H1 (cell line): Measurements from ENCODE around the gene ZNF548. TPM values are rescaled to one million over a fixed set of nuclear protein-coding genes. Genes with fewer than 3 reads are reported as not detected.

ENCODE experiments used
- CTCF ChIA-PET: fragments of 300-600 bp; sonication (Branson Sonifier 250); formaldehyde crosslinking; loops from one replicate; lab custom pipeline; 2021; ENCODE audit not compliant: partially characterized antibody; lab: Charles Lee
- POLR2A ChIA-PET: fragments of 300-600 bp; sonication (Branson Sonifier 250); formaldehyde crosslinking; loops from one replicate; lab custom pipeline; 2021; ENCODE audit warnings: inconsistent platforms; ENCODE audit not compliant: partially characterized antibody; lab: Charles Lee
- DNase-seq, 2 experiments: peaks; one replicate each; pipeline versions ENCODE4 v3.0.0 to v3.0.0-alpha.2; 2010 to 2022; ENCODE audit warnings: low spot score in 2 of 2, low read depth in 1 of 2, mixed read lengths in 1 of 2
- FAIRE-seq: peaks from 2 replicates; lab custom pipeline; 2011; peaks lifted over from hg19 to GRCh38; lab: Jason Lieb, UNC
- H2AFZ ChIP-seq: 2 replicates; pipeline ENCODE4 v1.8.1; 2012; ENCODE audit warnings: low read length, inconsistent platforms
- H2AK5ac ChIP-seq: 2 replicates; pipeline ENCODE4 v1.6.1; 2013; ENCODE audit warnings: low read depth, low read length
- H2BK120ac ChIP-seq: replicated peaks from 2 replicates; pipeline ENCODE3; 2013; ENCODE audit warnings: low read depth, low read length, inconsistent platforms
- H2BK12ac ChIP-seq: 2 replicates; pipeline ENCODE4 v1.6.1; 2013; ENCODE audit warnings: low read depth, low read length
- H2BK15ac ChIP-seq: 2 replicates; pipeline ENCODE4 v1.6.1; 2013; ENCODE audit warnings: low read length
- H2BK20ac ChIP-seq: 2 replicates; pipeline ENCODE4 v1.6.1; 2013; ENCODE audit warnings: low read length
- H2BK5ac ChIP-seq: 2 replicates; pipeline ENCODE4 v1.6.1; 2013; ENCODE audit warnings: low read depth, low read length
- H3K14ac ChIP-seq: 2 replicates; pipeline ENCODE4 v1.6.1; 2013; ENCODE audit warnings: inconsistent platforms; ENCODE audit not compliant: insufficient read length
- H3K18ac ChIP-seq: 2 replicates; pipeline ENCODE4 v1.6.1; 2013; ENCODE audit warnings: low read length; ENCODE audit errors: extremely low read depth
- H3K23ac ChIP-seq: 2 replicates; pipeline ENCODE4 v1.6.1; 2013; ENCODE audit warnings: inconsistent platforms; ENCODE audit not compliant: insufficient read length
- H3K23me2 ChIP-seq: 2 replicates; pipeline ENCODE4 v1.6.1; 2013; ENCODE audit warnings: low read depth, low read length
- H3K27ac ChIP-seq: 2 replicates; pipeline ENCODE4 v1.6.1; 2011; ENCODE audit warnings: low read depth, low read length, inconsistent platforms
- H3K27me3 ChIP-seq, 4 experiments: replicated peaks in 1 of 4; 1 replicate in 1 of 4; 2 replicates in 3 of 4; pipeline versions ENCODE4 v1.6.1 to v1.8.1; 2011 to 2013; ENCODE audit warnings: low read length in 3 of 4, mild to moderate bottlenecking in 3 of 4, inconsistent platforms in 2 of 4, mixed read lengths in 2 of 4, moderate library complexity in 1 of 4; ENCODE audit not compliant: control insufficient read depth in 3 of 4, insufficient read depth in 3 of 4; ENCODE audit errors: extremely low read depth in 1 of 4
- H3K36me3 ChIP-seq, 4 experiments: 2 replicates each; pipeline versions ENCODE4 v1.6.1 to v1.8.1; 2011 to 2013; ENCODE audit warnings: mild to moderate bottlenecking in 4 of 4, low read length in 3 of 4, moderate library complexity in 2 of 4, control low read depth in 1 of 4, inconsistent platforms in 1 of 4; ENCODE audit not compliant: insufficient read depth in 4 of 4, control insufficient read depth in 2 of 4
- H3K4ac ChIP-seq: replicated peaks from 2 replicates; pipeline ENCODE3; 2013; ENCODE audit warnings: low read length, low read depth, mixed read lengths, inconsistent platforms; ENCODE audit not compliant: insufficient read length
- H3K4me1 ChIP-seq, 4 experiments: replicated peaks in 1 of 4; 1 replicate in 1 of 4; 2 replicates in 3 of 4; pipeline versions ENCODE4 v1.6.1 to v1.8.1; 2011 to 2013; ENCODE audit warnings: low read length in 3 of 4, inconsistent platforms in 2 of 4, mixed read lengths in 1 of 4; ENCODE audit not compliant: insufficient read depth in 4 of 4, control insufficient read depth in 3 of 4
- H3K4me2 ChIP-seq, 2 experiments: 2 replicates each; pipeline versions ENCODE4 v1.6.1 to v1.8.1; 2011 to 2013; ENCODE audit warnings: low read depth in 2 of 2, low read length in 2 of 2, control low read depth in 1 of 2, inconsistent platforms in 1 of 2, mild to moderate bottlenecking in 1 of 2; ENCODE audit not compliant: insufficient read depth in 1 of 2
- H3K4me3 ChIP-seq, 4 experiments: fragments of 200-600, 300-600 bp in 1 of 4; sonication (generic), shearing (Covaris generic), sonication (Bioruptor Twin) in 1 of 4; 2 replicates each; pipeline versions ENCODE4 v1.5.1 to v1.8.1; 2011 to 2016; ENCODE audit warnings: low read length in 4 of 4, low read depth in 3 of 4, control low read depth in 2 of 4, inconsistent platforms in 2 of 4, mild to moderate bottlenecking in 2 of 4, mixed read lengths in 1 of 4, moderate library complexity in 1 of 4; ENCODE audit not compliant: insufficient read depth in 2 of 4; ENCODE audit errors: extremely low read depth in 1 of 4
- H3K56ac ChIP-seq: replicated peaks from 2 replicates; pipeline ENCODE3; 2013; ENCODE audit warnings: low read depth, mild to moderate bottlenecking, mixed read lengths, low read length, inconsistent platforms; ENCODE audit not compliant: insufficient read length
- H3K79me1 ChIP-seq: 2 replicates; pipeline ENCODE4 v1.6.1; 2013; ENCODE audit warnings: low read depth, low read length, control low read depth
- H3K79me2 ChIP-seq, 2 experiments: 2 replicates each; pipeline versions ENCODE4 v1.6.1 to v1.8.1; 2012 to 2013; ENCODE audit warnings: low read length in 2 of 2, mild to moderate bottlenecking in 2 of 2, inconsistent platforms in 1 of 2; ENCODE audit not compliant: insufficient read depth in 2 of 2, control insufficient read depth in 1 of 2
- H3K9ac ChIP-seq, 4 experiments: replicated peaks in 1 of 4; 1 replicate in 1 of 4; 2 replicates in 3 of 4; pipeline versions ENCODE4 v1.6.1 to v1.8.1; 2011 to 2013; ENCODE audit warnings: low read depth in 3 of 4, low read length in 3 of 4, control low read depth in 2 of 4, mild to moderate bottlenecking in 2 of 4, moderate library complexity in 2 of 4, inconsistent platforms in 1 of 4; ENCODE audit errors: extremely low read depth in 1 of 4
- H3K9me3 ChIP-seq, 2 experiments: 2 replicates each; pipeline versions ENCODE4 v1.6.1 to v1.8.1; 2012 to 2013; ENCODE audit warnings: mild to moderate bottlenecking in 2 of 2, moderate library complexity in 2 of 2, control low read depth in 1 of 2, inconsistent platforms in 1 of 2, low read depth in 1 of 2, low read length in 1 of 2, mixed read lengths in 1 of 2; ENCODE audit not compliant: insufficient read depth in 2 of 2
- H4K20me1 ChIP-seq, 2 experiments: replicated peaks in 1 of 2; 2 replicates each; pipeline versions ENCODE3 to v1.8.1; 2011 to 2013; ENCODE audit warnings: inconsistent platforms in 2 of 2, low read length in 2 of 2, mild to moderate bottlenecking in 1 of 2; ENCODE audit not compliant: insufficient read depth in 2 of 2, control insufficient read depth in 1 of 2
- H4K5ac ChIP-seq: 2 replicates; pipeline ENCODE4 v1.6.1; 2013; ENCODE audit warnings: low read length, low read depth, mixed read lengths, inconsistent platforms; ENCODE audit not compliant: insufficient read length
- H4K8ac ChIP-seq: 2 replicates; pipeline ENCODE4 v1.8.0; 2013; ENCODE audit warnings: mild to moderate bottlenecking, moderate library complexity, low read length, inconsistent platforms; ENCODE audit not compliant: insufficient read depth; ENCODE audit errors: extremely low read depth
- H4K91ac ChIP-seq: replicated peaks from 2 replicates; pipeline ENCODE3; 2013; ENCODE audit warnings: low read length, mixed read lengths, inconsistent platforms; ENCODE audit not compliant: insufficient read length
- CBX5 ChIP-seq: fragments of 300-800, 300-1000 bp; sonication (generic); IDR thresholded peaks from 2 replicates; pipeline ENCODE4 v1.7.1; 2016; ENCODE audit warnings: antibody characterized with exemption, low read length, low read depth
- CBX8 ChIP-seq: fragments of 300-800, 300-1000 bp; sonication (generic); IDR thresholded peaks from 2 replicates; pipeline ENCODE4 v1.7.1; 2016; ENCODE audit warnings: low read depth, low read length, borderline replicate concordance
- CHD1 ChIP-seq: IDR thresholded peaks from 2 replicates; pipeline ENCODE4 v1.6.1; 2012; ENCODE audit warnings: low read depth, low read length, improper control_type of control experiment
- EP300 ChIP-seq, 2 experiments: IDR thresholded peaks; 1 replicate in 1 of 2; 2 replicates in 1 of 2; pipeline ENCODE4 v1.6.1; 2011 to 2012; ENCODE audit warnings: low read depth in 2 of 2, low read length in 2 of 2, mild to moderate bottlenecking in 2 of 2, borderline replicate concordance in 1 of 2, inconsistent platforms in 1 of 2, moderate library complexity in 1 of 2
- HDAC2 ChIP-seq, 2 experiments: fragments of 300-600 bp in 1 of 2; sonication (generic) in 1 of 2; IDR thresholded peaks; 2 replicates each; pipeline ENCODE4 v1.6.1; 2011 to 2012; ENCODE audit warnings: low read depth in 2 of 2, low read length in 2 of 2, mild to moderate bottlenecking in 2 of 2, moderate library complexity in 2 of 2, borderline replicate concordance in 1 of 2, inconsistent platforms in 1 of 2
- NANOG ChIP-seq: IDR thresholded peaks from 2 replicates; pipeline ENCODE4 v1.6.1; 2011; ENCODE audit warnings: low read length, low read depth, mild to moderate bottlenecking, inconsistent platforms; ENCODE audit not compliant: insufficient read depth, poor library complexity, severe bottlenecking
- NRF1 ChIP-seq: IDR thresholded peaks from 2 replicates; pipeline ENCODE4 v1.6.1; 2011; ENCODE audit warnings: mild to moderate bottlenecking, low read depth, low read length, improper control_type of control experiment
- PHF8 ChIP-seq: fragments of 200-600 bp; sonication (generic); conservative IDR thresholded peaks from 2 replicates; pipeline ENCODE4 v1.7.1; 2012; ENCODE audit warnings: low read depth, mild to moderate bottlenecking, inconsistent platforms, low read length, moderate library complexity
- SIX5 ChIP-seq: IDR thresholded peaks from 2 replicates; pipeline ENCODE4 v1.6.1; 2011; ENCODE audit warnings: mild to moderate bottlenecking, low read depth, low read length
- SP4 ChIP-seq: IDR thresholded peaks from 2 replicates; pipeline ENCODE4 v1.6.1; 2012; ENCODE audit warnings: low read length, inconsistent platforms
- TAF1 ChIP-seq: IDR thresholded peaks from 2 replicates; pipeline ENCODE4 v1.6.1; 2011; ENCODE audit warnings: mild to moderate bottlenecking, low read depth, low read length
- WGBS, 2 experiments: shearing (Covaris generic) in 1 of 2; methylation state at CpG; one replicate each; pipeline versions ENCODE4 v1.1.6 to v1.1.7; 2013 to 2015; ENCODE audit warnings: low lambda C conversion rate in 2 of 2, mixed read lengths in 2 of 2, inconsistent platforms in 1 of 2, low coverage in 1 of 2, missing lambda C conversion rate in 1 of 2; ENCODE audit not compliant: insufficient replicate concordance in 2 of 2, insufficient coverage in 1 of 2, insufficient read length in 1 of 2; ENCODE audit errors: extremely low coverage in 1 of 2, missing lambda C conversion rate in 1 of 2; 5-methylcytosine and 5-hydroxymethylcytosine counted together
- polyA plus RNA-seq, 7 experiments: library from polyadenylated mRNA; depleted of rRNA in 3 of 7; stranded (reverse) in 5 of 7; unstranded in 2 of 7; fragments of >200 nt in 5 of 7; fragments of 200-250 nt in 2 of 7; gene quantifications; 1 replicate in 5 of 7; 2 replicates in 1 of 7; 4 replicates in 1 of 7; pipeline versions ENCODE4 v1.2.1 to v1.2.3, GENCODE V29; 2011 to 2013; ENCODE audit warnings: missing spikeins in 2 of 7, mixed read lengths in 2 of 7
- total RNA-seq: library from RNA; stranded (reverse); fragmentation: NEBNext Ultra II Directional; extraction: Animal tissue kit (Norgen Biotek cat#: 25700); gene quantifications from 2 replicates; pipeline ENCODE4 v1.2.1, GENCODE V29; 2021

The ZNF548 gene
- total and polyA plus RNA-seq, 2 of the 8 experiments (the other 6 are each of a cell fraction or from before 2014, with no cell fraction given), result 7.4 to 9.9 TPM

DNA sequence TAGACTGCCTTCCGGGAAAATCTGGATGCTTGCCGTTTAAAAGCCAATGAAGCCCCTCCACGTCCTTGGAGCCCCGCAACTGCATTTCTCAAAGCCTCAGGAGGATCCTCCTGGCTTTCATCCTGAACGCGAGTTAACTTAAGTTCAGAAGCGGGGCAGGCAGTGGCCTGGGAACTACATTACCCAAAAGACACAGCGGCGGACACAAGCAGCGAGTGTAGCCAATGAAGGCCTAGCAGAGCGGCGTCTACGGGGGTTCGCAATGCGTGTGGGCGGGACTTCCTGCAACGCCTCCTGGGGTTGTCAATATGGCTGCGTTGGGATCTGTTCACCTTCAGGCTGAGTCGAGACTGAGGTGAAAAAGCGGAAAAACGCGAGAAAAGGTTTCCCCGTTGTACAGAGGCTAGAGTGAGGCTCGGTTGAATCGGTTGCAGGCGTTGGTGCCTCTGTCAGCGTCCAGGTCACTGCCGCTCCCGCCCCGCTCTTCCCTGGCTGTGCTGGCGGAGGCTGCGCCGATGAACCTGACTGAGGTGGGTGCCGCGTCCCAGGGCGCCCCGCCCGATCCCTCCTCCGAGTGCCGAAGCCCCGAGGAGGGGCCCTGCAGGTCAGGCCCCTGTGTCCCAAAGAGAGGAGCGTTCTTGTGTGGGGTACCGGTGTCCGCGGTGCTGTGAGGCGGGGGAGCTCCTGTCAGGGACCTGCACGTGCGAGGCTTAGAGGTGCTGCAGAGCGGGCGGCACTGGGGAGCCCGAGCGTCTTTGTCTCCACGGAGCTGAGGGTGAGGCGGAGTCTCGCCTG, 21.4 kb downstream of the ZNF548 start, which contains the start of gene ZNF17:
Gene ZNF17 (plus strand): TSS at position 285 of the 795 bp plus-strand sequence. CDS start 2,455 bp downstream, outside the sequence.
- Histone ChIP-seq H3K18ac (peak within 1 kb of the TSS; percentile 48; the same call in 1 of the 2 replicates), H3K4ac (no peak within 1 kb of the TSS), H2BK5ac (no peak within 1 kb of the TSS), H3K9me3 (no peaks in the 10 kb centered on the region), H3K4me2 (peak within 1 kb of the TSS; percentile 56 to 75), H2AFZ (peak within 1 kb of the TSS; percentile 98), H2AK5ac (no peak within 1 kb of the TSS), H4K5ac (no peak within 1 kb of the TSS), H3K9ac (peak within 1 kb of the TSS; percentile 55 to 86 (median 70)), H3K4me1 (no peaks in the 10 kb centered on the region; a peak in 1 of 7 replicates), H2BK12ac (no peak within 1 kb of the TSS; the same call in 1 of the 2 replicates), H3K23me2 (peaks cover 8% of the 10 kb centered on the region; the same call in 1 of the 2 replicates), H2BK20ac (no peak within 1 kb of the TSS), H4K20me1 (peaks cover 0 to 3% of the 10 kb centered on the region in 2 experiments), H3K27ac (no peak within 1 kb of the TSS), H2BK120ac (no peak within 1 kb of the TSS), H3K79me1 (peaks cover 7% of the 10 kb centered on the region), H4K91ac (no peak within 1 kb of the TSS), H3K4me3 (peak within 1 kb of the TSS; percentile 69 to 97 (median 92)), H2BK15ac (no peak within 1 kb of the TSS), H4K8ac (peak within 1 kb of the TSS; percentile 96), H3K56ac (peak within 1 kb of the TSS; percentile 25), H3K23ac (no peak within 1 kb of the TSS), H3K36me3 (no peaks in the 10 kb centered on the region; a peak in 2 of 8 replicates), H3K79me2 (peaks cover 0 to 18% of the 10 kb centered on the region in 2 experiments; a peak in 2 of 4 replicates), H3K27me3 (no peaks in the 10 kb centered on the region; a peak in 1 of 7 replicates), H3K14ac (no peak within 1 kb of the TSS)
- FAIRE-seq (peak; percentile 99), DNase-seq (peak in 1 of 2 experiments; percentile 87)
- CTCF ChIA-PET, result interaction anchor here (0.7 kb wide), 1 partner anchor 71 kb away, joined by 3 read pairs; no protein-coding TSS in a partner anchor
- 3% methylated on average over 55 of the region's 55 CpGs; no CpG with 5 or more reads in 1 of the 2 experiments for WGBS, 2 experiments
- POLR2A ChIA-PET, result interaction anchor here (0.6 to 4.0 kb wide), 4 partner anchors 8 to 297 kb away, joined by 3 to 24 read pairs (median 6); partner anchors contain the start of gene ZNF749
- TF ChIP-seq CBX8 (no peak), NANOG (no peak), SP4 (no peak), TAF1 (peak; percentile 72), CBX5 (no peak), SIX5 (peak; percentile 78), NRF1 (no peak), HDAC2 (IDR thresholded peaks at IDR 0.05; ENCODE audit: borderline replicate concordance in 1 of 2, low read depth in 2 of 2, low read length in 2 of 2) (peak in 1 of 2 experiments; percentile 91; a peak in 1 of 4 replicates), EP300 (IDR thresholded peaks at IDR 0.05; ENCODE audit: borderline replicate concordance in 1 of 2, low read depth in 2 of 2, low read length in 2 of 2) (no peak), PHF8 (peak; percentile 64), CHD1 (no peak)
